Left ventricle myocardium superior (tissue), 1 donor: ENCODE measurements around the gene CYP4F2. TPM values are rescaled to one million over a fixed set of nuclear protein-coding genes. Genes with fewer than 3 reads are reported as not detected.
"Not testable (repeated sequence)": the region's sequence is repeated elsewhere in the genome, so short reads cannot be mapped to it uniquely, and the experiment has no call there.

Experiments used
- ATAC-seq: fragments of 200-7000 bp; cut with Tn5 transposase; one replicate; pipeline ENCODE4 v1.9.1; 2020; ENCODE audit warnings: mild to moderate bottlenecking, moderate library complexity
- DNase-seq: peaks from one replicate; pipeline ENCODE4 v3.0.0-alpha.2; 2020
- intact Hi-C: fragments of 100-400 bp; cut with micrococcal nuclease; formaldehyde crosslinking; loops from one replicate; pipeline ENCODE4 v1.11.0; 2022
- total RNA-seq: library from RNA; stranded (reverse); fragmentation: NEBNext Ultra II Directional; extraction: Animal tissue kit (Norgen Biotek cat#: 25700); gene quantifications from one replicate; pipeline ENCODE4 v1.2.1, GENCODE V29; 2021
- donor health status: DM: no; HTN: yes; CAD: no; lungs with severe emphysema.

CYP4F2 gene
- total RNA-seq, 1 donor from 2014 or later = not detected

GRCh38 chr19:15829786-15830185, 68.1 kb downstream of the CYP4F2 start:
- intact Hi-C loops = no loop called here
- DNase-seq = no peak
- no peak for ATAC-seq

GRCh38 chr19:15829306-15829698, 68.6 kb downstream of the CYP4F2 start:
- intact Hi-C loops = no loop called here
- DNase-seq (no peak), ATAC-seq (no peak)

DNA sequence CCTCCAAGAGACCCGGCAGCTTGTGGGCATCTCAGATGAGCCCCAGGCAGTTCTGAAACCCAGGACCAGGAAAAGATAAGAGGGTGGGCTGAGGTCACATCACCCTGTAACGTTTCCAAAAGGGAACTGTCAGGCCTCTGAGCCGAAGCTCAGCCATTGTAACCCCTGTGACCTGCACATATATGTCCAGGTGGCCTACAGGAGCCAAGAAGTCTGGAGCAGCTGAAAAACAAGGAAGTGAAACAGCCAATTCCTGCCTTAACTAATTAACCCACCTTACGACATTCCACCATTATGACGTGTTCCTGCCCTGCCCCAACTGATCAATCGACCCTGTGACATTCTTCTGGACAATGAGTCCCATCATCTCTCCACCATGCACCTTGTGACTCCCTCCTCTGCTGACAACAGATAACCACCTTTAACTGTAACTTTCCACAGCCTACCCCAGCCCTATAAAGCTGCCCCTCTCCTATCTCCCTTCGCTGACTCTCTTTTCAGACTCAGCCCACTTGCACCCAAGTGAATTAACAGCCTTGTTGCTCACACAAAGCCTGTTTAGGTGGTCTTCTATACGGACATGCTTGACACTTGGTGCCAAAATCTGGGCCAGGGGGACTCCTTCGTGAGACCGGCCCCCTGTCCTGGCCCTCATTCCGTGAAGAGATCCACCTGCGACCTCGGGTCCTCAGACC, 69.1 kb downstream of the CYP4F2 start:
- ATAC-seq, intact Hi-C loops, DNase-seq: not testable (repeated sequence)

GRCh38 chr19:15828121-15828610, 69.7 kb downstream of the CYP4F2 start:
- intact Hi-C loops = no loop called here
- DNase-seq (no peak), ATAC-seq (no peak)

Other genes with a start within 250 kb of the CYP4F2 start
- gene CYP4F12, start 225.0 kb downstream of the CYP4F2 start, total RNA-seq = 3.4 TPM
- not detected for gene OR10H2, start 170.1 kb downstream of the CYP4F2 start, total RNA-seq
- gene OR10H3, start 160.1 kb downstream of the CYP4F2 start, total RNA-seq = not detected
- not detected for gene OR10H5, start 110.4 kb downstream of the CYP4F2 start, total RNA-seq
- gene OR10H1, start 82.4 kb downstream of the CYP4F2 start, total RNA-seq = not detected
- 0.27 TPM for gene CYP4F11, start 36.5 kb upstream of the CYP4F2 start, total RNA-seq
- gene OR10H4, start 50.9 kb upstream of the CYP4F2 start, total RNA-seq = not detected
- 72.6 TPM for gene TPM4, start 178.4 kb upstream of the CYP4F2 start, total RNA-seq
- gene RAB8A, start 213.8 kb upstream of the CYP4F2 start, total RNA-seq = 16.4 TPM
- gene HSH2D, start 245.6 kb upstream of the CYP4F2 start, total RNA-seq = 0.37 TPM